Neural crest cell (in vitro differentiated cells): ENCODE measurements around the gene BTBD7. TPM values are rescaled to one million over a fixed set of nuclear protein-coding genes. Genes with fewer than 3 reads are reported as not detected.

ENCODE experiments used
- DNase-seq: peaks from one replicate; pipeline ENCODE4 v3.0.0; 2021; ENCODE audit warnings: low read depth, mixed read lengths, low spot score
- H3K27ac Mint-ChIP-seq: one replicate; pipeline ENCODE4 v1.8.0; 2021; ENCODE audit warnings: mild to moderate bottlenecking, mixed read lengths; ENCODE audit not compliant: unreplicated experiment
- H3K27me3 Mint-ChIP-seq: 2 replicates; pipeline ENCODE4 v1.8.0; 2021; ENCODE audit warnings: low read depth, mild to moderate bottlenecking, mixed read lengths
- H3K36me3 Mint-ChIP-seq: 2 replicates; pipeline ENCODE4 v1.8.0; 2021; ENCODE audit warnings: low read depth, mild to moderate bottlenecking, mixed read lengths
- H3K4me1 Mint-ChIP-seq: 2 replicates; pipeline ENCODE4 v1.8.0; 2021; ENCODE audit warnings: mixed read lengths
- H3K4me3 Mint-ChIP-seq: one replicate; pipeline ENCODE4 v1.8.0; 2021; ENCODE audit warnings: mild to moderate bottlenecking, mixed read lengths
- H3K9me3 Mint-ChIP-seq: 2 replicates; pipeline ENCODE4 v1.8.0; 2021; ENCODE audit warnings: mixed read lengths
- CTCF ChIP-seq: fragments of 200-600 bp; sonication (generic); conservative IDR thresholded peaks from 2 replicates; pipeline ENCODE4 v1.5.0; 2021; ENCODE audit warnings: antibody characterized with exemption, mild to moderate bottlenecking
- total RNA-seq: library from RNA; stranded (reverse); gene quantifications from 2 replicates; pipeline ENCODE4 v1.2.1, GENCODE V29; 2021

The BTBD7 gene
- total RNA-seq, 1 donor from 2014 or later, result 38.0 TPM

DNA sequence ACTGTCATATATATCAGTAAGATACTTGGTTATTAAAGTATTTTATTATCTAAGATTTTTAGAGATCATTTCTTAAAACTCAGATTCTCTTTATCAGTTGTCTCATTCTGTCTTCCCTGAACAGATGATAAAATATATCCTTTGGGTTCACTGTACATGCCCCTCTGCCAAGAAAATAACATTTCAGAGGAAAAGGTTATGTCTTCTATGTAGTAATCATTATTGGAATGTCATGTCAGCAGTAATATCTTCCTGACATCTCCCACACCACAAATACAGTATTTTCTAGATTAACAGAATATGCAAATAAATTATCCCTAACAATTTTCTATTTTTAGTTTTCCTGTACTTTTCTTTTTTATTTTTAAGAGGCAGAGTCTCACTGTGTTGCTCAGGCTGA lies 26.0 kb downstream of the BTBD7 start:
- no peaks in the 10 kb centered on the region for H3K36me3 Mint-ChIP-seq
- peaks cover 26% of the 10 kb centered on the region for H3K4me1 Mint-ChIP-seq
- no peak overlapping the region for H3K27ac Mint-ChIP-seq
- no peak for TF ChIP-seq CTCF
- DNase-seq, result no peak
- no peaks in the 10 kb centered on the region for H3K27me3 Mint-ChIP-seq
- H3K9me3 Mint-ChIP-seq, result no peaks in the 10 kb centered on the region
- no peak overlapping the region for H3K4me3 Mint-ChIP-seq

GRCh38 chr14:93305725-93306418 lies 27.0 kb downstream of the BTBD7 start:
- Mint-ChIP-seq H3K9me3 (no peaks in the 10 kb centered on the region), H3K36me3 (no peaks in the 10 kb centered on the region), H3K4me3 (no peak overlapping the region), H3K27ac (no peak overlapping the region), H3K27me3 (no peaks in the 10 kb centered on the region), H3K4me1 (peaks cover 29% of the 10 kb centered on the region)
- no peak for TF ChIP-seq CTCF
- DNase-seq, result no peak

DNA sequence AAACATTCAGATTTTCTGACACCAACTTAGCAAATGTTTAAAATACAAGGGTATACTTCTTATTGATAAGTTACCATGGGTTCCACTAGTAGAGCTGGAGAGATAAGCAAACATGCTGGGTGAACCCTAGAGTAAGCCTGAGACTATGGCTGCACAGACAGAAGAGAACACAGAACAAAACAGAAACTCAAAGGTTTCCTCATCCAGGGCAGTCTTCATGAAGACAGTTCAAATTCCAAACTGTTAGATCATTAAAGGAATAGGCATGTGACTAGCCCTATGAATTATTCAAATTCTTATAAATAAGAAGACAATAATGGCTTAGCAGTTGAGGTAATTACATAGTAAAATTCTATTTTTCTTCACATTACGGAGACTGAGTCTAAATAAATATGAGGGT lies 28.1 kb downstream of the BTBD7 start:
- H3K4me1 Mint-ChIP-seq, result peaks cover 32% of the 10 kb centered on the region
- TF ChIP-seq CTCF, result no peak
- H3K27ac Mint-ChIP-seq, result no peak overlapping the region
- DNase-seq, result no peak
- no peaks in the 10 kb centered on the region for H3K9me3 Mint-ChIP-seq
- no peak overlapping the region for H3K4me3 Mint-ChIP-seq
- H3K27me3 Mint-ChIP-seq, result no peaks in the 10 kb centered on the region
- H3K36me3 Mint-ChIP-seq, result no peaks in the 10 kb centered on the region

GRCh38 chr14:93303659-93304058 lies 29.2 kb downstream of the BTBD7 start:
- H3K4me3 Mint-ChIP-seq, result no peak overlapping the region
- H3K36me3 Mint-ChIP-seq, result no peaks in the 10 kb centered on the region
- no peak for DNase-seq
- H3K9me3 Mint-ChIP-seq, result no peaks in the 10 kb centered on the region
- no peaks in the 10 kb centered on the region for H3K27me3 Mint-ChIP-seq
- no peak for TF ChIP-seq CTCF
- H3K27ac Mint-ChIP-seq, result peak overlapping the region; percentile 62
- peaks cover 35% of the 10 kb centered on the region for H3K4me1 Mint-ChIP-seq

DNA sequence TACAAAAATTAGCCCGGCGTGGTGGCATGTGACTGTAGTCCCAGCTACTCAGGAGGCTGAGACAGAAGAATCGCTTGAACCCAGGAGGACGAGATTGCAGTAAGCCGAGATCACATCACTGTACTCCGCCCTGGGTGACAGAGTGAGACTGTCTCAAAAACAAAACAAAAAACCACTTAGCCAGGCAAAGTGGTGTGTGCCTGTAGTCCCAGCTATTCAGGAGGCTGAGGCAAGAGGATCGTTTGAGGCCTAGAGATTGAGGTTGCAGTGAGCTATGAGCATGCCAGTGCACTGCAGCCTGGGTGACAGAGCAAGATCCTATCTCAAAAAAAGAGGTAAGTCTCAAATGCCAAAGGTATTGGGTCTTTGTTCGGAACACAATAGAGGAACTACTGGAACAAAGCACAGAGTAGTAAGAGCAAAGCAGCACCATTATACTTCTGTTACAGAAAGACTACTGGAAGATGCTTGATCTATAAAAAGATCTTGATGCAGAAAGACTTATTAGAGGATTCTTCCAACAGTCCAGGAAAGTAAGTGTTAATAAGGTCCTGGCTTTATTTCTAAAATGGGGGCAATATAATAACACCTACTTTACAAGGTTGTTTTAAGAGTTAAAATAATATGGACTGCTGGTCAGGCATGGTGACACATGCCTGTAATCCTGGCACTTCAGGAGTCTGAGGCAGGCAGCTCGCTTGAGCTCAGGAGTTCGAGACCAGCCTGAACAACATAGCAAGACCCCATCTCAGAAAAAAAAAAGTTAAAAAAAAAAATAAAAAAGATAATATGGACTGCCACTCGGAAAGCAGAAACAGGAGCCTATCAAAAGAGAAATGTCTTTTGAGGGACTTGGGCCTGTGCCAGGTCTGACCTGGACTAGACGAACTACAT lies 29.9 kb downstream of the BTBD7 start:
- no peaks in the 10 kb centered on the region for H3K36me3 Mint-ChIP-seq
- H3K4me1 Mint-ChIP-seq, result peaks cover 38% of the 10 kb centered on the region
- no peak overlapping the region for H3K27ac Mint-ChIP-seq
- no peak overlapping the region for H3K4me3 Mint-ChIP-seq
- no peaks in the 10 kb centered on the region for H3K27me3 Mint-ChIP-seq
- no peak for TF ChIP-seq CTCF
- no peak for DNase-seq
- no peaks in the 10 kb centered on the region for H3K9me3 Mint-ChIP-seq
